Amniotic stem cell (primary cell): ENCODE data around the gene LMO2.
A peak's percentile ranks its signal among the peaks of the same experiment; 100 is the strongest.
"Not testable (repeated sequence)": the region's sequence is repeated elsewhere in the genome, so short reads cannot be mapped to it uniquely, and the experiment has no call there.

Source experiments
- DNase-seq: peaks from one replicate; lab custom pipeline; 2025; lab: John Stamatoyannopoulos, UW

The LMO2 gene

DNA sequence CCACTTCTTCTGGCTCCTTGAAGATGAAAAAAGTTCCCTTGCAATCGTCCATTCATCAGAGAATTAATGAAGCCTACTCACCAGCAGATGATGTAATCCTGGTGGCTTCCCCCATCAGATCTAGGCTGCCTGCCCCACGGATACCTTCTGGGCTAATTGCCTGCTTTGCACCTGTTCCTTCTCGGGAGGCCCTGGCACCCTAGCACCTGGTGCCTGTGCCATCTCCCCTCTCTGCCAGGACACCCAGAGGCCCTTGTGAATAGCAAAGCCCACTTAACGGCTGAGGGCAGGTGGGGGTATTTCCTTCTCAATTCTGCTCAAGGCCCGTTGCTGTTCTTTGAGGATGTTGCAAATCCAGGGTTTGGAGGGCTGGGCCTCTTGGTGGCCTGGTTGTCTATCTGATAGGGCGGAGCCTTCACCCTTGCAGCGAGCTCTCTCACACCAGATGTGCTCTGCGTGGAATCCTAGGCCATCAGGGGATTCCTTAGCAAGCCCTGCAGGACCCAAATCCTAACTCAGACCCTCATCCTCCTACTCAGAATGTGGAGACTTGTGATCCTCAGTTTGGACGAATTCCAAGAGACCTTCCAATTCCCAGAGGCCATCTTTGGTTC lies at the start of gene LMO2:
TSS of gene LMO2 (minus strand) at position 363 of the 614 bp plus-strand sequence. CDS start 22,360 bp downstream, outside the sequence.
- no peak for DNase-seq

DNA sequence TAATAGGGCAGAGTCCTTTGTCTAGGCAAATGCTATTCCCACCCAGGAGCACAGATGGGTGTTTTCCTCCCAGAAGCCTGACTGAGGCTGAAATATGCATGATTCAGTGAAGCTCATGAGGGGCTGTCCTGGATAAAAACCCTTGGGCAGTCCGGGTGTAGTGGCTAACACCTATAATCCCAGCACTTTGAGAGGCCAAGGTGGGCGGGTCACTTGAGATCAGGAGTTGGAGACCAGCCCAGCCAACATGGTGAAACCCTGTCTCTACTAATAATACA lies 48.6 kb upstream of the LMO2 start:
- DNase-seq = no peak

DNA sequence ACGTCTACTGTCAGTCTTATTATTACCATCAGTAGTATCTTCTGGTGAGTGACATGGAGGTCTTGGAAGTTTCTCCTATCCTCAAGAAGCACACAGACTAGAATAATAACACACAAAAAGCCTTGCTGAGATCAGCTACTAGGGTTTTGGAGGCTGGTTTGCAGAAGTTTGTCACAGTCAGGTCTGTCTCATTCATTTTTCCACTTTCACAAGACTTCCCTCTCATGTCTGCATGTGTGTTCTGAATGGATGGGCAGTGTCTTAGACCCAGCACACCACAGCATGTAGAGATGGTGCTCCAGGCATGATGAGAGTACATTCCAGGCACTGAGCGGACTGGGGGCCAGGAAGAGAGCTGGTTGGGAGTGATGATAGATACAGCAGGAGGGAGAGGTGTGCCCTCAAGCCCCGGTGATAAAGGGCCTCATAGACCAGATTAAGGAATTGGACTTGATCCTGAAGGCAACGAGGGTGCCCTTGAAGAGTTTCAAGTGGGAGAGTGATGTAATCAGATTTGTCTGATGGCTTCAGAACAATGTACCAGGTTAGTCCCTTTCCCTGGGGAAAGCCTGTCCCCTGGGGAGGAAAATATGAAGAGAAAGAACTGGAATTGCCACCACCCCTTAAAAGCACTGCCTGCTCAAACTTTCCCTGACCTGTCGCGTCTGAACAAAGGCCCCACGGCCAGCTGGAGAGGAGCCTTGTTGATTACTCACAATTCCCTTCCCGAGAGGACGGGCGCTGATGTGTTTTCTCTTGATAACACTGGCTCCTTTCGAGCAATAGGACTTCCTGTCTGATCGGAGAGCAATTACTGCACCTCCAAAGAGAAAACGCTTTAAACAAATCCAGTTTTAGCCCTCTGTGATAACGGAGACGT lies 45.1 kb upstream of the LMO2 start:
- peak; percentile 30 for DNase-seq

DNA sequence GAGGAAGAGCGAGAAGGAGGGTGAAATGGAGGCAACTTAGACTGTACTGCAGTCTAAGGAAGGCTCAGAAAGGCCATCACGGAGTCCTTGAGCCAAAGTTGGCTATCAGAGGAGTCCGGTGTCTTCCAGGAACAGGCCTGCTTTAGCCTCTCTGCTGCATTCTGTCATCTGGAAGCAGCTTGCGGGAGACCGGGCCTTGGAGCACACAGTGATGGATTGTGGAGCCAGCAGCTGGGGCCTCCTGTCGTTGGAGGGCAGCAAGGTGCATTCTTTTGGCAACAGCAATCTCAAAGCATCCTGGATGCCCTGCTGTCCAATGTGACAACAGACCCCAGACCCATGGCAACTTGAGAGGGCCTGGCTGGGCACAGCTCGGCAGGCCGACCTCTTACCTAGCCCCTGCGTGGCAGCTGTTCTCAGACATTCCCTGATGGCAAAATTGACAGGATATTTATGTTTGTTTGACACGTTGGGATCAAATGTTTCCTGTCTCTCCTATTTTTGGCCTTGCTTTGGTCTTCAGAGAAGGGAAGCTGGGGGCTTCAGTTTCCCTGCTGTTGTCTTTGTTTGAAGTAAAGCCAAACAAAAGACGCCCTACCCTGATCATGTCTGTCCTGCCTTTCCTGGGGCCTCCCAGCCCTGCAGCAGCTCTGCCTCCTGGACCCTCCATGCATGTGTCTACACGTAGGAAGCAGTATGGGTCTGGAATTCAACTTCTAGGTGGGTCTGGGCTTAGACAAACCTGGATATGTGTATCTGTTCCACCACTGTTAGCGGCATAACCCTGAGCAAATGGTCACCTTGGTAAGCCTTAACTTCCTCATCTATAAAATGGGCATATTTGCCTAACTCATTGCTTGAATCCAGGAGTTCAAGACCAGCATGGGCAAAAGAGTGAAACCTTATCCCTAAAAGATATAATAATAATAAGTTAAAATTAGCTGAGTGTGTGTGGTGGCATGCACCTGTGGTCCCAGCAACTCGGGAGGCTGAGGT lies 43.9 kb upstream of the LMO2 start:
- DNase-seq = no peak

DNA sequence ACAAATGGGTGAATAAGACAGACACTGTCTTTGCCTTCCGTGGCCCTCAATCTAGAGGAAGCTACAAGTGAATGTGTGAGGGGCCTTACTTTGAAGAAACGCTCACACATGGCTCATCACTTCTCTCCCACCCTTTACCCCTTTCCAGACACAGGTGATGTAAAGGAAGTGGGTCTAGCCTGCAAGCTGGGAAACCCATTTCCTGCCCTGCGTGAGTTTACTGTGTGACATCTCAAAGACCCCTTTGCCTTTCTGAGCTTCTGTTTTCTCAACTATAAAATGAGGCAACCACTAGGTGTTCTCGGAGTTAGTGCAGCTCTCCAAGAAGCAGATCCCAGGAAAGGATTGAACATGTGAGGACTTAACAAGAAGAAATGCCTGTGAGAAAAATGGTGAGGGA lies 43.1 kb upstream of the LMO2 start:
- DNase-seq = no peak

DNA sequence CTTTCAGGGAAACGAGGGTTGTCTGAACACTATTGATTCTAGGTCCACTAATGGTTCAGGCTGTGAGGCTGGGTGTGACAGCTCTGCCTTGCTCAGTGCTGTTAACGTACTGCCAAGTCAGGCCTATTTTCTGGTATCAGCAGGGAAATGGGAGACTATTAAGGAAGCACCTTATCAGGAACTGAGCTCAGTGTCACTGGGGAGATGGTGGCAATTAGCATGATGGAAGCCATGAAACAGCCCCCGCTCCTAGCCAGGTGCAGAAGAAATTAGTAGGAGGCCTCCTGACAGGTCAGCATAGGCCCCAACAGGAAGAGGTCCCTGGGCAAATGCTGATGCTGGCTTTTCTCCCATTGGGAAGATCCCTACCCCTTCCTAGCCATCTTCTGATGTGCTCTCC lies 42.6 kb upstream of the LMO2 start:
- no peak for DNase-seq

DNA sequence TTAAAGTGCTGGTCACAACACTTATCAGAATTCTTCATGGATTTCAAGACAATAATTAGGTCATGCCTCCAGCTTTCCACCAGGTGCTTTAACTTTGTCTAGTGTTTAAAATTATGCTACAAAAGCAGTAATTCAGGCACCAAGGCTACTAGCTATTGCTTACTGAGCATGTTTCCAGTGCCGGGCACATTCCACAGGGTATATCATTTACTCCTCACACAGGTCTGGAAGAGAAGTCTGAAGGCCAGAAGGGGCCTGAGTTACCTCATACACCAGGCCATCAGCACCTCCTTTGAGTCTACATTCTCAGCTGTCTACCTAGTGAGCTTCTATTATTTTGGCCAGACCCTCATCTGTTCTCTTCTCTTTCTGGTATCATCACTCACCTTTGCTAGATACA lies 41.7 kb upstream of the LMO2 start:
- DNase-seq = no peak

DNA sequence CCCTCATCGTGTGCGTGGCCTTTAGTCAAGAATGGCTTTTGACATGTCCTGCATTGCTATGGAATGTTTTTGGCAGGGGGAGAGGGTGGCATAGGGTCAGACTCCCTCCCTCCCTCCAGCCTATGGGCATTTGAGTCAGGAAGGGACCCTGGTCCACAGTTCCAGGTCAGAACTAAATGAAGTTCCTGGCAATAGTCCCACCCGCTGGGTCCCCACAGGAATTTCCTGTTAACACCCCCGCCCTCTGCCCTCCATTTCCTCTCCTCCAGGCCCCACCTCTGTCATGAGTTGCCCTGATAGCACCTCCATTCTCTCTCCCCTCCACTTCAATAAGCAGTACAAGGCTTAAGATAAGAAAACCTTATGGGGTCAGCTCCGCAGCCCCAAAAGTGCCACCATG lies 40.8 kb upstream of the LMO2 start:
- no peak for DNase-seq

DNA sequence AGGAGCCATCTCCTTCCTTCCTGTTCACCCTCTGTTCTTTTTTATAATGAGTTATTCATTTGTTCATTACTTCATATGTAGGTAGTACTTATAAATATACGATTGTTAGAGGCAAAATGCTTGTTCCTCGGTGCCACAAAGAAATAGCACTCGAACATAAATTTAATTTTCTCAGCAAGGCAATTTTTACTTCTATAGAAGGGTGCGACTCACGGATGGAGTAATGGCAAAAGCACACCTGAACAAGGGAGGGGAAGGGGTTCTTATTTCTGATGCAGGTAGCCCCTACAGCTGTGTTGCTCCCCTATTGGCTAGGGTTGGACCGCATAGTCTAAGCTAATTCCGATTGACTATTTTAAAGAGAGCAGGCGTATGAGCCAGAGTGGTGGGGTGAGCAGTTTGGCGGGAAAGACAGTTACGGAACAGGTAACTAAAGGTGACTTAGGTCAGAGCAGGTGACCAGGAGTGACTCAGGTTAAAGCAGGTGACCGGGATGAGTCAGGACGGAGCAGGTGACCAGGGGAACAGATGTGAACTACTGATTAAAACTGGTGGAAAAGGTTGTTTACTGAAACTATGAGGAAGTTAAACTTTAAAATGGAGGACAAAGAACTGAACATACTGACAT lies 40.0 kb upstream of the LMO2 start:
- DNase-seq = not testable (repeated sequence)

DNA sequence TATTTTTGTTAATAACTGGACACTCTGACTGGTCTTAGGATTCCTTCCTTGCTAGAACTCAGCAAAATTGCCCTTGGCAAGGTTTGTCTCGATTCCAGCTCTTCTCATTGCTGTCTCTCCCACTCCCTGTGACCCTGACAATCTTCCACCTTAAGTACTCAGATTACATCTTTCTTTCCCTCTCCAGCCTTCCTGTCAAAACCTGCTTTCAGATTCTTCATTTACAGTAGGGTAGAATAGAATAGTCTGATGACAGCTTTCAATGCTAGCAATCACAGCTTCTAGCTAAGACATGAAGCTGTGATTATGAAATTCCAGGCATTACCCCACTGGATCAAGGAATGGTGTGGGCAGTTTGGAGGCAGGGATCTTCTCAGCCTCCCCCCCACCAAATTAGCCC lies 39.2 kb upstream of the LMO2 start:
- DNase-seq = no peak

DNA sequence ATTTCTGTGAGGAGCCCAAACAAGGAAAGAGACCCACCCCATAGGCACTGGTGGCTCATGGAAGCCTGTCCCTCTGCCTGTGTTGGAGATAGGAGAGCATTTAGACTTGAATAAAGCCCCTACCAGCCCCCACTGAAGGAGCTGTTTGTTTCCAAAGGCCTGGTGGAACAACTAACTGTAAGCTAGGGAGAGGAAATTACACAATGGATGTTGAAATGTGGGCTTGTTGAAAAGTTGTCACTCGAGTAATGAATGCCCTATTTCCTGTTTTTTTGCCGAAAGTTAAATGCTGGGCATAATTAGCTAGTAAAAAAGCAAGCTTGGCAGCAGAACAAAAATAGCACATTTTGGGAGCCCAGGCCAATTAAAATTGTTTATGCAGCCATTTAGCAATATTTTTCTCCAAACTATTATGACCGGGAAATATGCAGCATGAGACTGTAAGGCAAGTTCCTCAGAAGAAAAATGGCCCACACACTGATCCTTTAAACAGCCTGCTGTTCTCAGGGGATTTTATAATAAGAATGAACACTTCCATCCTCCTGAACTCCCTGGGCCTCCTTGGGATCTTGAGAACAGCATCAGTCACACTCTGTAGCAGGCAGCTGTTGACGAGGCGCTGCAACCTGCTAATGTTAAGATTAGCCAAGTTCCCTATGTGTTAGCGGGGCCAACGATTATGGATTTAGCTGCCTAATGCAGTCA lies 38.6 kb upstream of the LMO2 start:
- DNase-seq = no peak

DNA sequence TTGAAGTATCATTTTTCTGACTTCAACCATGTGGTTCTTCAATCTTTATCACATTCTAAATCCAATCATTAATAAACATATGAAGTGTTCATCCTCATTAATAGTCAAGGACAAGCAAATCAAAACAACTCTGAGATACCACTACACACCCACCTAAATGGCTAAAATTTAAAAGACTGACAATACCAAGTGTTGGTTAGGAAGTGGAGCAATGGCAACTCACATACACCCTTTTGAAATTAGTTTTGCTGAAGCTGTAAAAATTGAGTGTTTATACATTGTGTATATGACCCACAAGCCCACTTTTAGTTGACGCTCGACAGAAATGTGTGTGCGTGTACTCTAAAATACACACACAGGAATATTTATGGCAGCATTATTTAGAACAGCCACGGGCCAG lies 36.7 kb upstream of the LMO2 start:
- DNase-seq = no peak

DNA sequence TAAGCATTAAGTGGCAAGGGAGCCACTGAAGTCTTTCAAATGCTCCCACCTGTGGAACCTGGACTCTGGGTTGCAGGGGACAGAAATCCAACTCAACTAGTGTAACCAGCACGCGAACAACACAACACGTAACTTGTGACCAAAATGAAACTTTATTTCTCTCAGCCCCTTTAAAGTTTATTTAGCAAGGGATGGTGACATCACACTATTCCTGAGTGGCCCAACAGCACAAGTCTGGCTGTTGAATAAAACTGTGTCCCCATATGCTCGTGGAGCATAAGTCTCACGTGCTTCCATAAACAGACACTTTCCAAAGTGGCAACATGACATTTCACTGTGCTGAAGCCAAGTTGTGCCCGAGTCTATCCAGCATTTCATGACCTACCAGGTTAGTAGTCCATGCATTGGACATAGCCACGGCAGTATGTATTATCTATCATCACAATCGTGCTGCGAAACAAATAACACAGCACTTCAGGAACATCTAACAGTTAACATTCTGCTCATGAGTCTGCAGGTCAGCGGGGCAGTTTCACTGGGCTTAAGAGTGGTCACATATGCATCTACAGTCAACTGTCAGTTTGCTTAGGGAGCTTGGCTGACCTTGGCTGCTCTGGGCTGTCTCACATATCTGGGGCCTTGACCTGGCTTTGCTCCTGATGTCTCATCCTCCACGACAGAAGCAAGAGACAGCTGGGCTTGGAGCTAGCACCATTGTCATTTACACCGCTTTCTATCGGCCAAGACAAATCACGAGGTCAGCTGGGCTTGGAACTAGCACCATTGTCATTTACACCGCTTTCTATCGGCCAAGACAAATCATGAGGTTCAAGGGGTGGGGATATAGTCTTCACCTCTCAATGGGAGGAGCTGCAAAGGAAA lies 35.0 kb upstream of the LMO2 start:
- no peak for DNase-seq

DNA sequence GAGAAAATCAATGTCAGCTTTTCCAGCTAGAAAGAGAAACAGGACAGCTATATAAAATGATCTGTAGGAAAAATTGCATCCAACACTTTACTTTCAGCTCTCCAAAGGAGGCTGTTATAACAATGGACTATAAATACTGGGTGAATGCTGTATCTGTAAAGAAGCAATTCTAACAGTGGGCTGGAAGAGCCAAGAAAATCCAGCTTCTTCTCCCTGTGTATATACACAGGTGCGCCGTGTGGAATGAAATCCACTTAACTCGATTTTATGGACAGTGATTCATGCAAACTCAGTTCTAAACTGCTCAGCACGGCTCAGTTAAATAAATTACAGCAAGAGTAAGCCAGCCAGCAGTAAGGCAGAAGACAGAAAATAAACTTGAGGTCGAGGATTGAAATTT lies 32.5 kb upstream of the LMO2 start:
- no peak for DNase-seq

DNA sequence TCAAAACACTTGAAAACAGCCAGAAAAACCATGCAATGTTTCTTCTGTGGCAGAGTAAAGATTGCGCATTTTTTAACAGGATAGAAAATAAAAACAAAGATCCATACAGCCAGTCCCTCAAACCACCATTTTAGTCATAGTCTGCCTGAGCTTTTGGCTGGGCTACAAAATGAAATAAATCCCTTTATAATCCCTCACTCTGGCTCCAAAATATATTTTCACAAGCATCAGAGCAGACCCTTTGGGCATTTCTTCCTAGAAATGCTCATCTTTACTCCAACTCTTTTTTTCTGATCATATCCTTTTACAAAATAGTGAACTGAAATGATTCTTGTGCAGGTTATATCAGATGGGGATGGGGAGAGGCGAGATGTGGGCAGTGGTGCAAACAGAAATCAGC lies 31.8 kb upstream of the LMO2 start:
- DNase-seq = no peak

DNA sequence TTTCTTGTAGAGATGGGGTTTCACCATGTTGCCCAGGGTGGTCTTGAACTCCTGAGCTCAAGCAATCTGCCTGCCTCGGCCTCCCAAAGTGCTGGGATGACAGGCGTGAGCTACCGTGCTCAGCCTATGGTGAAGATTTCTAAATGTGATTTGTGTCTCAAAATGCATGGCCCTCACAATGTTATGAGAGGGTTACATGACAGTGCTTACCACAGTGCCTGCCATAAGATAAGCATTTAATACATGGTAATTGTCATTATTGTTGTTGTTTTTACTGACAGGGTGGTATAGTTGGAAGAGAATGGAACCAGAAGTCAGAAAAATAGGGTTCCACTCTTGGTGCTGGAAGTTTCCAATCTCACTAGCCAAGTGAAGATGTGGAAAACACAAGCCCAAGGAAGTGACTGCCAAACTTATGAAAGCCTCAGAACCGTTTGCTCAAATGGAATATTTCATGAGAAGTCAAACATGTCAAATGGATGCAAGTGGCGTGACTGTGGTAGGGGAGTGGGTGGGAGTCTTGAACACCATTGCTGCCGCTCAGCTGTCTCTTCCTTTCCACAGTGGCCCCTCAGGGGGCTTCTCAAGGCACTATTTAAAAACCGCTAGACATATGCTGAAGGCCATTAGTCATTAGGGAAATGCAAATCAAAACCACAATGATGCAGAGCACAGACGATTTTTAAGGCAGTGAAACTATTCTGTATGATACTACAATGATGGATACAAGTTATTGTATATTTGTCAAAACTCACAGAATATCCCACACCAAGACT lies 29.1 kb upstream of the LMO2 start:
- no peak for DNase-seq

DNA sequence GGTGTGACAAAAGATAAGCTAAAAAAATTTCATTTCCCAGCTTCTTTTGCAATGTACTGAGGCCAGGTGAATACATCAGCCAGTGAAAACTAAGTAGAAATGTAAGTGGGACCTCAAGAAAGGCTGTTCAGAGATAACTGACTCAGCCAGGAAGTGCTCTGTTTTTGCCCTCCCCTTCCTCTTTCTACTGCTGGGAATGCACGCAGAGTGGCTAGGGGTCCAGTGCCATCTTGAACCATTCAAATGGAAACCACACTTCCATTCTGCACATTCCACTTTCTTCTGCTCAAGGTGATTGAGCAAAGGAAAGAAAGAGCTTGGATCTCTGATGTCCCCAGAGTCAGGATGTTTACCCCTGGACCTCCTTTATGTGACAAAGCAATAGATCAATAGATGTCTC lies 27.8 kb upstream of the LMO2 start:
- DNase-seq = no peak

DNA sequence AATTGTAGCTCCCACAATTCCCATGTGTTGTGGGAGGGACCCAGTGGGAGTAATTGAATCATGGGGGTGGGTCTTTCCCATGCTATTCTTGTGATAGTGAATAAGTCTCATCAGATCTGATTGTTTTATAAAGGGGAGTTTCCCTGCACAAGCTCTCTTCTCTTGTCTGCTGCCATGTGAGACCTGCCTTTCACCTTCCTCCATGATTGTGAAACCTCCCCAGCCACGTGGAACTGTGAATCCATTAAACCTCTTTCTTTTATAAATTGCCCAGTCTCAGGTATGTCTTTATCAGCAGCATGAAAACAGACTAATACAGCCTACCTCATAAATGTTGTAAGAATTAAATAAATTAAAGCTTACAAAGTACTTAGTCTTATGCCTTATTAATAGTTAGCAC lies 25.5 kb upstream of the LMO2 start:
- DNase-seq = not testable (repeated sequence)

DNA sequence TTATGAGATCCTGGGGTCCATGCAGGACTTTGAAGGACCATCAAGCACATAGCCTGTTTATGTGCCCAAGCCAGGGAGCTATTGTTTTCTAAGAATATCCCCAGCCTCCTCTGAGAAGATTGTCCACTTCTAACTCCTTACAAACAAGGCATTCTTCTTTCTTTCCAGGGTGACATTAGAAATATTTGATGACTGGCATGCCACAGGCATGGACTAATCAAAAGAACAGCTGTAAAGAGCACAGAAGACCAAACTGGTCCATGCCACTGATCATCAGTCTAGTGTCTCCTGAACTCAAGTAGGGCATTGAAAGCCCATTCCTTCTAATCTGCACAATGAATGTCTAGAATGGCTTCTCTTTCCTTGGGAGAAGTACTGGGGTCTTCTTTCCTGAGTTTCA lies 24.9 kb upstream of the LMO2 start:
- no peak for DNase-seq

DNA sequence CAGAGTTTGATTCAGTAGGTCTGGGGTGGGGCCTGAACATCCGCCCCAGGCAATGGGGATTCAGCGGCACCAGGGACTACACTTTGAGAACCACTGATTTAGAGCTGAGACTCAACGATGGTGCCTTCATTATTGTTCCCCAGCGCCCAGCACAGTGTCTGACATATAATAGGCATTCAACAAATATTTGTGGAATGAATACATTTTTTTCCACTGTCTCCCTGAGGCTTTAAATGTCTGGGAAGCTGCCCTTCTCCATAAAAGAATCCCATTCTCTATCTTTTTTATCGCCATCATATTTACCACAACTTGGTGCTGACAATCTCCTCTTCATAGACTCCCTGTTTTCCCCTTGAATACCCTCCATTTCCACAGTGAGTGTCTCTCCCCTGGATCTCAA lies 23.6 kb upstream of the LMO2 start:
- DNase-seq = no peak
